Measurements from ENCODE around the gene IMP3.
"Not testable (repeated sequence)": the region's sequence is repeated elsewhere in the genome, so short reads cannot be mapped to it uniquely, and the experiment has no call there.

Gene IMP3

GRCh38 chr15:75650908-75651809, 11.1 kb upstream of the IMP3 start:
- DNase-seq (ENCODE audit: low read depth) = no peak

DNA sequence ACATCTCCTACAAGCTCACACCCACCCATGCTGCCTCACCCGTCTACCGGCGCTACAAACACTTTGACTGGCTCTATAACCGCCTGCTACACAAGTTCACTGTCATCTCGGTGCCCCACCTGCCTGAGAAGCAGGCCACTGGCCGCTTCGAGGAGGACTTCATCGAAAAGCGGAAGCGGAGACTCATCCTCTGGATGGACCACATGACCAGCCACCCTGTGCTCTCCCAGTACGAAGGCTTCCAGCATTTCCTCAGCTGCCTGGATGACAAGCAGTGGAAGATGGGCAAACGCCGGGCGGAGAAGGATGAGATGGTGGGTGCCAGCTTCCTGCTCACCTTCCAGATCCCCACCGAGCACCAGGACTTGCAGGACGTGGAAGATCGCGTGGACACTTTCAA, 9.8 kb upstream of the IMP3 start:
- DNase-seq (ENCODE audit: low read depth) = no peak

GRCh38 chr15:75649045-75649761, 9.2 kb upstream of the IMP3 start:
- DNase-seq (ENCODE audit: low read depth) = no peak

DNA sequence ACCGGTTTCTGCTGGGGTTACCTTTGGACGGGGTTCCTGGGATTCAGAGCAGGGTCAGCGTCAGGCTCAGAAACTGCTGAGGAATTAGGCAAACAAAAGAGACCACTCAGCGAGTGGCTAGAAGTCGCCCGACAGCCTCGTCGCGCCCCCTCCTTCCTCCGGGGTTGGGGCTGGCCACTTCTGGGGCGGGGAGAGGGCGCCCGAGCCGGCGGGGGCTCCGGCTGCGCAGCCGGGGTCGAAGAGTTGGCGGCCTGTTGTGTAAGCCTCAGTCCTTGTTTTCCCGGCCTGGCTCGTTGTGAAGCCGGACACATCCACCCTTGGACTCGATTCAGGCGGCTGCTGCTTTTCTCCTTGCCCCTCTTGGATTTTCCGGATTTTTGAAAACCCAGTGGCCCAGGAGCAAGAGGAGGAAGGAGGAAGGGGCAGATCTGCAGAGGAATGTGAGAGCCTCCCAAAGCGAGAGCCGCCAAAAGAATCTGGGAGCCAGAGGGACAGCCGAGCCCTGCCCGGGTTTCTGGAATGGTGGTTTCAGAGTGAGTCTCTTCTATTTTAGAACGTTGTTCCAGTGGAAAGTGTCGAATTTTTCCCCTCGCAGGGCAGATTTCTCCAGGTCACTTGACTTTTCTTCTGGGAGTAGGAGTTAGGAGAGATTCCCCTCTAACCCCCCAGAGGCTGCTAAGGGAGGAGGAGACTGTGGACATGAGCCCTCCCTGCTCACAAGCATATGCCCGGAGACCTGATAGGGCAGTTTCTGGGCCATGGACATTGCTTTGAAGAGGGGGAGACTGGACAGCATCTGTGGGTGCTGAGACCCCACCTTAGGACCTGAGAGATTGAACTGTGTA, 8.4 kb upstream of the IMP3 start:
- no peak for DNase-seq (ENCODE audit: low read depth)

GRCh38 chr15:75647370-75648155, 7.5 kb upstream of the IMP3 start, which contains the start of gene SNX33:
Gene SNX33 (plus strand): TSS chr15:75647912. CDS start chr15:75649103, 1,191 bp downstream.
- no peak for DNase-seq (ENCODE audit: low read depth)

DNA sequence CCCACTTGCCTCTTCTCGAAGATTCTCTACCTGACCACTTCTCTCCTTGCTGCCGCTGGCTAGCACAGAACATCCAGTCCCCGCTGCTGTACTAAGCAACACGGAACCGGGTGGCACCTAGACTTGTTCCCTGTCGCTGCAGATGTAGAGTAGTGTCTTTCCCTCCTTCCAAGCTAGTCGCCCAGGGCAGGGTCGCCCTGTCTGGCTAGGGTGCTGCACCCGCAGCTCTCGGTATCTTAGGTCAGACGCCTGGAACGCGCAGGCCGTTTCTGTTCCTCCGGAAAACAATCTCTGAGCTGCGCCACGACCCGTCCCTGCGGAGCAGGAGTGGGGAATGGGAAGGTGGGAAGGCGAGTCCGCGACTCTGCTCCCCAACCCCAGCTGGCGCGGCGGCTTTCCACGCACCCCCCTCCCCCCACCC, 6.9 kb upstream of the IMP3 start:
- DNase-seq (ENCODE audit: low read depth) = no peak

- DNase-seq (ENCODE audit: low read depth) = no peak
These were observed 6.3 kb upstream of the IMP3 start for GRCh38 chr15:75646112-75646943.

DNA sequence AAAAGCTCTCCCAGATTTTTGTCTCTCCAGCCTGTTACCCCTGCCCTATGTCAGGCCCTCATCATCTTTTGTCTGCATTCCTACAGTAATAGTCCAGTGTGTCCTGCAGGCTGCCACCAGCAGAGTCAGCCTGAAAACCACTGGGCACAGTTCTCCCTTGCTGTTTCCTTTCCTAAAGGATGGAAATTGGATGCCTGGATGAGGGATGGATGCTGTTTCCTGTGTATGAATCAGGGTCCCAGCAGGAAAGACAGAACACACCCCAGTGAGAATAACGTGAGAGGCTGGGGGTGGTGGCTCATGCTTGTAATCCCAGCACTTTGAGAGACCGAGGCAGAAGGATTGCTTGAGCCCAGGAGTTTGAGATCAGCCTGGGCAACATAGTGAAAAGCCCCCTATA, 4.4 kb upstream of the IMP3 start:
- no peak for DNase-seq (ENCODE audit: low read depth)

DNA sequence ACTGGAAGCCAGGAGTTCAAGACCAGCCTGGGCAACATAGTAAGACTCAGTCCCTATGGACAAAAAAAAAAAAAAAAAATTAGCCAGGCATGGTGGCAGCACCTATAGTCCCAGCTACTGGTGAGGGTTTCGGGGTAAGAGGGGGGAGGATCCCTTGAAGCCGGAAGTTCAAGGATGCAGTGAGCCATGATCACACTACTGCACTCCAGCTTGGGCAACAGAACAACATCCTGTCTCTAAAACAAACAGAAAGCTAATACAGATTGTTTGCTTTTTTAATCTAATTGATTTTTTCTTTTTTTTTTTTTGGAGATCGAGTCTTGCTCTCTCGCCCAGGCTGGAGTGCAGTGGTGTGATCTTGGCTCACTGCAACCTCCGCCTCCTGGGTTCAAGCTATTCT, 1.6 kb upstream of the IMP3 start:
- no peak for DNase-seq (ENCODE audit: low read depth)

- DNase-seq (ENCODE audit: low read depth) = no peak
These were observed 1.1 kb upstream of the IMP3 start for GRCh38 chr15:75641179-75641503.

DNA sequence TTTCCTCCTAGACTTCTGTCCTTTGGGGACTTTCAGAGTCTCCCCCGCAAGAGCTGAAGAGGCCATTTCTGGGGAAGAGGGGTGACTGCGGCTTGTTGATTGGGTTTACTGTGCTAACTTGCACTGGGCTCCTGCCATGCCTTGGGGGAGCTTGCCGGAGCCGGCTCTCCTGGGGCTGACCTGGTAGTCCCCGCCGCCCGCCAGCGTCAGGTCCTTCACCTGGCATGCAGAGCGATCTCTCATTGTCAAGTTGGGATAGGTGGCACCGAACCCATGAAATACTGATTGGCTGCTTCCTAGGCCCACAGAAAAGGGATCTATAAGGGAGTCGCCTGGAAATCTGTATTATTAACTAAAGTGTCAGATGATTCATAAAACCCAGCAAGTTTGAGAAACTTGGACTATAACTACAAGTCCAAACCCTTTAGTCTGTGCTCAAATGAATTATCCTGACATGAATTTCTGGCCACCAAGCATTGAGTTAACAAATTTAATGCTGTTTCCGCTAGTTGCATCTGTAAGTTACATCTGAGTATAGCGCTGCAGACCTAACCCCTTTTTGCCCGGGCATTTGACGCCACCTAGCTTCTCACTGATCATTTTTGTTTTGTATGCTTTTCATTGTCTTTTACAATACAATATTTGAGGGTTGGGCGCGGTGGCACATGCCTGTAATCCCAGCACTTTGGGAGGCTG, 607 bp upstream of the IMP3 start:
- no peak for DNase-seq (ENCODE audit: low read depth)

DNA sequence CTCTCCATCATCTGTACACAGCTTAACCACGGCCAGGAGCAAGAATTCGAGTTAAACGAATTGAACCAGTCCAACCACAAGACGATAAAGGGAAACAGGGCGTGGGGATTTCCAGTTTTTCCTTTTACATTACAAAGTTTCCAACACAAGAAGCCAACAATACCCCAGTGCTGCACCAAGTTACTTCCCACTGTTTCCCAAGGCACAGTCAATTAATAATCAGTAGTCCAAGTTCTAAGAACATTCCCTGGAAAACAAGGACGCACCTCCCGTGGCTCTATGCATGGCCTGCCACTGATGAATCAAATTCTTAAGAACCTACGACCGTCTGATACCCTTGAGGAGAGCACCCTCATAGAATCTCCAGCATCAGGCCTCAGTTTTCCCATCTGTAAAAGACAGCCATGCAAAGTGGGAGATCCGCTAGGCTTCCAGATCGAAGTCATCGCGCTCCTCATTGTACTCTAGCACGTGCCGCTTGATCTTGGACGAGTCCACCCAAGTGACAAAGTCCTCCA, 774 bp downstream of the IMP3 start:
- DNase-seq (ENCODE audit: low read depth) = no peak

DNA sequence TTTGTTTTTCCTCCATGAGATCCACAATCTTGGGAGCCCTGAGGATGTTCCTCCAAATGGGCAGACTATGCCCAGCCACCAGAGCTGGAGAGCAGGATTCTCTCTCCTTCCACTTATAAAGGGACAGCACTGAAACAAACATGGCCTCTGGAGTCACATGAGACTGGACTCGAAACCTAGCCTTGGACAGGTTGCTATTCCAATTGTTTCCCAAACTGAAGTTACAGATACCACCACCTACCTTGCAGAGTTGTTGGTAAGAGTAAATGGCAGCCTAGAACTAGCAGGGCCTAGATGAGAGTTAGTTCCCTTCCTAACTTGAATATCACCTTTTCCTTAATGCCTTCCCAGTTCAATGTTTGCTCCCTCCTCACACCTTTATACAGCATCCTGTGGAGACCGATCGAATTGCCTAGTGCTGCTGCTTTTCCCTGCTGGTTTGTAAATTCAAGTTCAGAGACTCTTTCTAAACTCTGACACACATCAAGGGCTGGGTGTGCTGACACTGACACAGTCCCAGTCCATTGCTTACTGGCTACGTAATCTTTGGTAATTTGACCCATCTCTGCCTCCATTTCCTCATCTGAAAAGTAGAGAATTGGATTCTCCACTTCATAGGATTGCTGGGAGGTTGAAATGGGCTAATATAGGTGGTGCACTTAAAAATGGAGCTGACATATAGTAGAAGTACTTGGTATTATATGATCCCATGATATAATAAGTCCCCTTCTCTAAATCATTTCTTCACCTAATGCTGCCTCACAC, 2.6 kb downstream of the IMP3 start:
- no peak for DNase-seq (ENCODE audit: low read depth)

- no peak for DNase-seq (ENCODE audit: low read depth)
These were observed 4.0 kb downstream of the IMP3 start for GRCh38 chr15:75636026-75636425.

DNA sequence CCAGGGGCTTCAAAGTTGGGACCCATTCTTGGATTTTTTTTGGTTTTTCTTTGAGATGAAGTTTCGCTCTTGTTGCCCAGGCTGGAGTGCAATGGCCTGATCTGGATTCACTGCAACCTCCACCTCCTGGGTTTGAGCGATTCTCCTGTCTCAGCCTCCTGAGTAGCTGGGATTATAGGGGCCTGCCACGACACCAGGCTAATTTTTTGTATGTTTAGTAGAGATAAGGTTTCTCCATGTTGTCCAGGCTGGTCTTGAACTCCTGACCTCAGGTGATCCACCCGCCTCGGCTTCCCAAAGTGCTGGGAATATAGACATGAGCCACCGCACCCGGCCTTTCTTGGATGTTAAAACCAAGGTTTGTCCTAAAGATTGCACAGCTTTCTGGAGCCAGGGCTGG, 6.1 kb downstream of the IMP3 start:
- DNase-seq (ENCODE audit: low read depth) = not testable (repeated sequence)

GRCh38 chr15:75631935-75632334, 8.1 kb downstream of the IMP3 start:
- DNase-seq (ENCODE audit: low read depth) = no peak

DNA sequence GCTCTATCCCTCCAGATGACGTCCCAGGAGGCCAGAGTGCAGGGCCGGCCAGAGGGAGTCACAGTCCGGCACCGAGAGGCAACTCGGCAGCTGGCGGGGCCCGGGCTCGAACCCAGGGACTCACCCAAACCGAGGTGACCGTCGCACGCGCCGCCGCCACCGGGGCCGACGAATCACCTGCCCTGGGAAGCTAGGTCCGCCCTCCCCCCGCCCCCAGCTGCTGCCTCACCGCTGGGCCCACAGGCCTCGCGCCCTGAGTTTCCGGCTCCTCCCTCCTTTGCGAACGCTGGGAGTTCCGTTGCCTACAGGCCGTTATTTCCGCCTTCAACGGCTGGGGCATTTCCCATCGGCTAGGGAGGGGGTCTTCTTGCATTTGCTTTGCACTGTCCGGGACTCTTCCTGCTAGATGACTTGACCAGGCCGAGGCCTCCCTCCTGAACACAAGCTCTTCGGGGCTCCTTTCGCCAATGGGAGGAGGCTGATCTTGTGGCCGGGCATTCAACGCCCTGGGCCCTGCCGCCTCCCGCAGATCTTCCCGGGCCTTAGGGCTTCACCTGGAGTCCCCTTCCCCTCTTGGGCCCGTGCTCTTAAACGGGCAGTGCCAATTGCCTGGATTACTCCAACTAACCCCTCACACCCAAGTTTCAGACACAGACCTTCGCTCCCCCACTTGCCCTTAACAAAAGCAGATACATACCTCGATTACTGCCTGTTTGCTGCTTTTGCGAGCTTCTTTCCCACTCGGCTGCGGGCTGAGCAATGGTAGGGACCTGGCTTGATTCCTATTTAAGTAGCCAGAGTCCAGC, 14.3 kb downstream of the IMP3 start, which contains the start of gene SNUPN:
Gene SNUPN, minus strand, starts transcription at position 184 of the 806 bp plus-strand sequence. CDS start 4,674 bp downstream, outside the sequence.
- DNase-seq (ENCODE audit: low read depth) = peak; percentile 81

GRCh38 chr15:75622505-75622904, 17.5 kb downstream of the IMP3 start:
- DNase-seq (ENCODE audit: low read depth) = no peak

All from stimulated activated CD8-positive, alpha-beta memory T cell treated with anti-CD3 and anti-CD28 coated beads, Interleukin-15, amount 100 ng/mL, for 1 hour (primary cell).